Left hindlimb (tissue), 1 donor: ENCODE data around the gene DUSP22.
"Not testable (repeated sequence)": the region's sequence is repeated elsewhere in the genome, so short reads cannot be mapped to it uniquely, and the experiment has no call there.

Source experiments
- DNase-seq: peaks from one replicate; pipeline ENCODE4 v3.0.0-alpha.2; 2018

Gene DUSP22

GRCh38 chr6:280775-281468, 11.4 kb upstream of the DUSP22 start:
- DNase-seq = no peak

DNA sequence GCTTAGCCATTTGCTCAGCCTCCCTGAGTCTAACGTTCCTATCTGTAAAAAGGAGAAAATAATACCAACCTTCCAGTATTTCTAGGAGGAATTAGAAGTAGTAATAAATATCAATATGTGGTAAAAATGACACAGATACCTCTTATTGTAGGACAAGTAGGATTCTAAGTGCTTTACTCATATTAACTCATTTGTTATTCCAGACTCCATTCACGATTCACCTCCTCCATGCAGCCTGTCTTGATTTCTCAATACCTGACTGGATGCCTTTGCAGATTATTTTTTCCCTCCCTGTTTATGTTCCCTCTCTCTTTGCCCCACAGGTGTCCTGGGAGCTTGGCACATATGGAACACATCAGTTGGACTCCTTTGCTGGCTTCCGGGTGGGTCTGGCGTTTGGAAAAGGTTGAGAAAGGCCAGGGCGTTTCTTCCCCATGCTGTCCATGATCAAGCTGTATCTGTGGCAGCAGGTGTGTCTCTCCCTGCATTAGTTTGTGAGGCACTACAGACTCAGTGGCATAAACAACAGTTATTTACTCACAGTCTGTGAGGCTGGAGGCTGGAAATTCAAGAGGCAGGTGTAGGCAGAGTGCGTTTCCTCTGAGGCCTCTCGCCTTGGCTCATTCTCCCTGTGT, 10.7 kb upstream of the DUSP22 start:
- DNase-seq = no peak

GRCh38 chr6:282177-282866, 10.0 kb upstream of the DUSP22 start:
- DNase-seq = no peak

GRCh38 chr6:282867-283416, 9.3 kb upstream of the DUSP22 start:
- DNase-seq = no peak

- no peak for DNase-seq
Observed at GRCh38 chr6:284486-284885, 7.8 kb upstream of the DUSP22 start.

DNA sequence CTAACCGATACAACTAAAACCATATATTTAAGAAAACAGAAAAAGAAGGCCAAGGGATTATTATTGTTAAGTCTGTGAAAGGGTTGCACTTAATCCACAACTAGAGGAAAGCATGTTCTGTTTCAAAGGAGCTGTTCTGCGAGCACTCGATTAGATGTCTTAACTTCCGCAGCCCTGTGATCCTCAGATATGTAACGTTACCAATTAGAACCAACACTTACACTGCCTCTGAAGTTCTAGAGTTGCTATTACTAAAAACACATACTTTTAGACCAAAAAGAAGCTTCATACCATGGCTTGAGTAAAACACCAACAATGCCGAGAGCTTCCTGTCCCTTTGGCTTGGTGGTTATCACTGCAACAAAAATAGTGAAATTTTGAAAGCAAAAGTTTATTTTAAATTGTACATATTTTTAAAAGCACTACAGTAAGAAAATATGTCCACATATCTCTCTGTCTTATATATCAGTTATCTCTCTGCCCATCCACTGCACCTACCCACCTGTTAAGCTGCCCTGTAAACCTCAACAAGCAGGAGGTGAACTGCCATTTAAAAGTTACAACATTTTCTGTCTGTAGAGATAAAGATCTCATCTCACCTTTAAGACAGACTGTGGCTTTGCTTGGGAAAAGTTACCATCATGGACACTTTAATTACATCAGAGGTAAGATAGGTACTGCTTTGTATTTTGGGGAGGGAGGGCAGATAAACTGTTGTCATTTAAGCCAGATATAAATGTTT, 7.1 kb upstream of the DUSP22 start:
- DNase-seq = no peak

GRCh38 chr6:285902-286301, 6.4 kb upstream of the DUSP22 start:
- not testable (repeated sequence) for DNase-seq

DNA sequence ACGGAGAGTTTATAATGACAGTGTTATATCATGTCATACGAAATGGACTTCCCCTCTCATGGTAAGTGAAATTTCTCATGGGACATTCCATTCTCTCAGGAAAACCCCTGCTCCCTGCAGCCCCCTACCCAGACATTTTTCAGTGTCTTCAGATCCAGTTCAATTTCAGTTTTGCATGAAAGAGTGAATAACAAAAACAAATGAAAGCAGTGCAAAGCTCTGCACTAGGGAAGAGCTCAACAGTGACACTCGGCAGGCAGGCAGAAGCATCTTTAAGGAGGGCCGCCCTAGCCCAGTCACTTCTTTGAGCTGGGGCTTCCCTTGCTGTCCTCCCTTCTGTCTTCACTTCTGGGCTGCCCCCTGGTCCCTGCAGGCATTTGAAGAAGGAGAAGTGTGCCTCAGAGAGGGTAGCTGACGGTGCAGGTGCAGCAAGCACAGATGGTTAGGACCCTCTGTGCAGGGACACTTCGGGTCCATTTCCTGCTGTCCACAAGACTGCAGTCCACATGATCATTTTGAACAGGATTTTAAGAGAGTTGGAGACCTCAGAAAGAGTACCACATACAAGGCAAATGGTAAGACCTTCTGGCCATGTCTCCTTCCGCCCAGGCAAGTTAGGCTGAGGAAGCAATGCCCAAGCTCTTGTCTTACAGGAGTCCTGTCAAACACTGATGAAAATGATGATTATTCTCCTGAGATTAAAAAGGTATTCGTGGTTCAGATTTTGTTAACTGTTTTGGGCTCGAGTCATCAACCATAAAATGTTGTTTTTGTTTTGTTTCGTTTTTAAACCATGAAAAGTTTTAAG, 5.4 kb upstream of the DUSP22 start:
- DNase-seq = no peak

DNA sequence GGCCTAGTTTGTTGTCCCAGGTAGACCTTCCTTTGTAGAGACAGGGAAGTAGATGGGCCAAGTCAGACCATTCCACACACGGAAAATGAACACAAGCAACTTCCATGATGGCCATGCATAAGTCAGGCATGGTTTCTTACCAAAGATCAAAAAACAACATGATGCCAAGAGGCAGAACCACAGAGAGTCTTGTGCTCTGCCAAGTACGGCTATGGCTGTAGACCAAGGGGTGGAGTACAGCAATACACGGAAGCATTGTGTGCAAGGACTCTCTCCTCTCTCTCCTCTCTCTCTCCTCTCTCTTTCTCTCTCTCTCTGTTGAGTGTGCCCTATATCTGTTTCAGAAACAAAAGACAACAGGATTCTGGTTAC, 4.8 kb upstream of the DUSP22 start:
- no peak for DNase-seq

- DNase-seq = no peak
Observed at GRCh38 chr6:288866-289265, 3.4 kb upstream of the DUSP22 start.

DNA sequence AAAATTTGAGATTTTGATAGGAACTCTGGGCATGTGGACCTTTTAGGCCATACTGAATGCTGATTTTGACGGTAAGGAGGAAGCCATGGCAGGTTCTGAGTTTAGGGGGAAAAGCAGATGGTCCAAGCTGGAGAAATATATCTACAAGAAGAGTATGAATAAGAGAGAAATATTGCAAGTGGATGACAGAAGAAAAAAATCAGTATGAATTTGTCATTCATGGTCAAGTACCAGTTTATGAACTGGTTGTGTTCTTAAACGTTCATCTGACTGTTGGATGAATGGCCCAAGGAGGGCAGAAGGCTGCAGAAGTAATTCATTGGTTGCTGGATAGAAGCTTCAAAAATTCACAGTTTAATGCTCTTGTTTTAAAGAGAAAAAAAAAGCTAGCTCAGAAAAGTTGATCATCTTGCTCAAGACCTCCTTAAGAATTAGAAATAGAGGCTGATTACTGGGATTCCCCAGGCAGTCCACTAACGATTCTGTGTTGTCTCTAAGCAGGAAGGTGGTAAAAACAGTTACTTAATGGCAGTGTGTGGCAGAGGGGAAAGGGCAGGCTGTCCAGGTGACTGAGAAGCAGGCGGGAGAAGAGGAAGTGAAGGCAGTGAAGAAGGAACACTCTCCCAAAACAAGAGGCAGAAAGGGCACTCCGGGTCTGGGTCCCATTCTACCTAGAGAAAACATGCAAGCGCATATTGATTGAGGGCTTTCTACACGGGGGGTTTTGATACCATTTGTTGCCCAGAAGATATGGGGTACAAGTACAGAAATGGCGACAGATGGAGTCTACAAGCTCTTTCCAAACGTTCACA, 2.0 kb upstream of the DUSP22 start:
- DNase-seq = no peak

GRCh38 chr6:291204-291696, 1.0 kb upstream of the DUSP22 start:
- no peak for DNase-seq

- DNase-seq = no peak
Observed at GRCh38 chr6:292506-293192, 362 bp downstream of the DUSP22 start.

DNA sequence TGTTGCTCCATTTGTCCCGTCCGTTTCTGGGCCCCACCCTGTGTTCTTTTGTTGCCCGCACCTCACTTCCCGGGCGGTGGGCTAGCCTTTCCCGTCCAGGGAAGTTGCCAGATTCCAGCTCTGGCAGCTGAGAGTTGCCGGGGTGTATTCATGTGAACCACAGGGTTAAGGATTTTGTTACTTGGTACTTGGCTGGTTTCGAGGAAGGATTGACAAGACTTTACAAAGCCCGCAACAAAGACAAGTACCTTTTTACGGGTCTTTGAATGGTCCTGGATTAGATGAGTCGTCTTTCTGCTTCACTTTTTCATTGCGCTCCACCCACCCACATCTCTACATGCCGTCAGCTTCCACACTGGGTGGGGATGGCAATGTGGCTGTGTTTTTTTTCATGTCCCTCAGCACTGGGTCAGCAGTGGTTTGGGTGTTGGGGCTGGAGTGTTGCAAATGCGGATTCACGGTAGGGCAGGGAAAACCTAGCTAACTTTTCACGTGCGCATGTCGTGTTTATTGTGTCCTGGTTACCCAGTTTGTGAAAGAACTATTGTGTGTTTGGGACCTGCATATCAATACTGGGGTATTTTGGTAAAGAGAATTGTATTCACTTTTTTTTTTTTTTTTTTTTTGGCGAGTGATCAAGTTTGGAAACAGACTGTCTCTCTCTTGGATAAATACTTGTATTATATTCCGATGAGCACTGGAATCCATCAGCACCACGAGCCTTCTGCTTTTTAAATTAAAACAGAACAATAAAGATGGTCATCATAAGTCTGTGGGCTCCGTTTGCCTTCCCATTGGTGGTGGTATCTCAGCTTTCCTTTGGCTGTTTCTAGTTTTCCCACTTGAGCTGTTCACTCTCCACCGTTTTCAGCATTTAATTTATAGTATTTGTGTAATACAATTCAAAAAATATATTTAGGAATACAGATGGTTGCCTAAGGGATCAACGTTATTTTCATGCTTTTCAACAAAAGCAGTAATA, 1.2 kb downstream of the DUSP22 start:
- DNase-seq = peak; percentile 50

DNA sequence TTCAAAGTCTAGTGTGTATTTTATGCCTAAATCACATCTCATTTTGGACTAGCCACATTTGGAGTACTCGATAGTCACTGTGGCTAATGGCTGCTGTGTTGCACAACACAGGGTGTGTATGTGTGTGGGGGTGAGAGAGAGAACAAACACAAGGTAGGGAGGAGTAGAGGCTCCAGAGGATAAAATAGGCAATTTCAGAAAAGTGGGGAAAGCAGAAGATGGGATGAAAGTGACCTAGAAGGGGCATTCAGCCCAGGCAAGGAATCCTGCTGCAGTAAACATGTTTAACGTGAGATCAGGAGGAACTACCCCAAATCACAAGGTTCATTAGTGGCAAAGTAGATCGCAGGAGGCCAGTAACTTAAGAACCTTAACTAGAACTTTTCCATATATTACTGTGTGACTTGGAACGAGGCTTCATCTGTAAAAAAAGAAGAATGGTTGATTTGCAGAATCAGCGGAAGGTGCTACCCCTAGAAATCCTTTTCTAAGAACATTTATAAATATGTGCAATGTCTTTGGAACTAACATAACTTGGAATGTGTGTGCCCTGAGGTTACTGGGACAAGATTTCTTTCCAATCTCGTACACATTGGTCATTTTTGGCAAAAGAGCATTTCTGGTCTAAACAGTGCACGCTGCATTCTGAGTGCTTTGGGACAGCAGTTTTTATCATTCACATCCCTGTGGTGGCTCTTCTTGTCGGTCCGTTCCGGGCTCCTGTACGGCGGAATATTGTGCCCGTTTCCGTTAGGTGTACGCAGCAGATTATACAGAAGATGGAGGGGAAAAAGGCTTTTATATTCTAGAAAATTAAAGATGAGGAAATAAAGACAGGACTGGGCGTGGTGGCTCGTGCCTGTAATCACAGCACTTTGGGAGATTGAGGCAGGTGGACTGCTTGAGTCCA, 2.6 kb downstream of the DUSP22 start:
- no peak for DNase-seq

DNA sequence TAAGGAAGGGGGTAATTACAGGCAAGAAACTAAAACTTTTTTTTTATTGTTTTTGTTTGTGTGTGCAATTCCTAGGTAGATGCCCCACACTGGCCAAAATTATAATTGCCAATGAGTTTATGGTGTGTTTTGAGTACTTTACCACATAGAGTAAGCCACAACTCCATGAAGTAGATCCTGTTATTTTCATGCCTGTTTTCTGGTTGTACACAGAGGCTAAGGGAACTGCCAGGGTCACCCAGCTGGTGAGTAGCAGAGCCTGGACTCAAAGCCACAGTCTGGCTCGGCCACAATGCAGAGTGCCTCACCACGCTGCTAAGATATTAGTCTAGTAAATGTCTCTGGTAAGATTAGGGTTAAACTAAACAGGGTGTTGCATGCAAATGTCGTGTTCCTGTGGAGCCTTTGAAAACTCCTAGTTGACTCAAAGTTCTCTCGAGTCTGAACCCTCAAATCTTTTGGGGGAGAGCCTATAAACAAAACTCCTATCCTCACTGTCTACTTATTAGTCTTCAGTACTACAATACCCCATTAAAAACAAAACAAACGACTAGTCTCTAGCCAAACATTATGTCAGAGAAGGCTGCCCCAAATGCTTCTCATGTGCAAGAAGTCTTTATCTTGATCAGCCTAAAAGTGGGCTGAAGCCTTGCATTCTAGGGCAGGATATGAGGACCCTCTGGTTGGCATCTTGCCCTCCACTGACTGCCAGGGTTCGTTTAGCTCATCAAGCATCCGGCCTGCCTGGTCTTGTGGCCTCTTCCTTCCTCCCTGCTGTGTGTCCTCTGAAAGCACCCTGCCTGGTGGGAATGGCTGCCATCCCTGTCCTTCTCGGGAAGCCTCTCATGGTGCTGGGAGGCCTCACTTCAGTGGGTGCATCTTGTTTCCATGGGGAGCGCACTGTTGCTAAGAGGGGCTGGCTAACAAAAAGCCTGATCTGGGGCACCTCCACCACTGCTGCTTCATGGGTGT, 4.2 kb downstream of the DUSP22 start:
- DNase-seq = no peak
